ENCODE results near the gene CAMTA1.

- TF ChIP-seq CTCF (IDR thresholded peaks at IDR 0.05) (no peak), POLR2A (IDR thresholded peaks at IDR 0.05) (no peak)
These were observed 708.6 kb downstream of the CAMTA1 start for GRCh38 chr1:7493711-7494454.
